Skeletal muscle tissue (tissue), 4 donors: Measurements from ENCODE around the gene AKAP13. TPM values are rescaled to one million over a fixed set of nuclear protein-coding genes. Genes with fewer than 3 reads are reported as not detected.

Source experiments
- H3K27ac ChIP-seq: one replicate; pipeline ENCODE4 v1.7.0; 2013; ENCODE audit warnings: mild to moderate bottlenecking, low read depth, low read length, inconsistent platforms
- H3K27me3 ChIP-seq, 3 donors: one replicate each; pipeline ENCODE4 v1.7.0; 2013; ENCODE audit warnings: low read length in 3 of 3; ENCODE audit not compliant: control insufficient read depth in 3 of 3, insufficient read depth in 3 of 3
- H3K36me3 ChIP-seq, 3 donors: one replicate each; pipeline ENCODE4 v1.7.0; 2013; ENCODE audit warnings: low read length in 3 of 3; ENCODE audit not compliant: control insufficient read depth in 3 of 3, insufficient read depth in 3 of 3
- H3K4me1 ChIP-seq, 3 donors: one replicate each; pipeline ENCODE4 v1.7.0; 2013; ENCODE audit warnings: low read length in 3 of 3, mild to moderate bottlenecking in 3 of 3; ENCODE audit not compliant: control insufficient read depth in 3 of 3, insufficient read depth in 3 of 3
- H3K4me3 ChIP-seq, 3 donors: one replicate each; pipeline ENCODE4 v1.7.0; 2013; ENCODE audit warnings: low read length in 3 of 3
- H3K9ac ChIP-seq, 3 donors: one replicate each; pipeline ENCODE4 v1.7.0; 2013; ENCODE audit warnings: low read length in 3 of 3, mild to moderate bottlenecking in 3 of 3, moderate library complexity in 2 of 3, low read depth in 1 of 3
- H3K9me3 ChIP-seq, 3 donors: one replicate each; pipeline ENCODE4 v1.7.0; 2013; ENCODE audit warnings: low read length in 3 of 3; ENCODE audit not compliant: control insufficient read depth in 3 of 3
- total RNA-seq: library from RNA; depleted of rRNA; stranded (reverse); fragments of >200 nt; gene quantifications from one replicate; pipeline ENCODE4 v1.2.3, GENCODE V29; 2014
- donor health status: Osteomylitis.

AKAP13 gene
- total RNA-seq, 1 donor from 2014 or later, result 129 TPM

DNA sequence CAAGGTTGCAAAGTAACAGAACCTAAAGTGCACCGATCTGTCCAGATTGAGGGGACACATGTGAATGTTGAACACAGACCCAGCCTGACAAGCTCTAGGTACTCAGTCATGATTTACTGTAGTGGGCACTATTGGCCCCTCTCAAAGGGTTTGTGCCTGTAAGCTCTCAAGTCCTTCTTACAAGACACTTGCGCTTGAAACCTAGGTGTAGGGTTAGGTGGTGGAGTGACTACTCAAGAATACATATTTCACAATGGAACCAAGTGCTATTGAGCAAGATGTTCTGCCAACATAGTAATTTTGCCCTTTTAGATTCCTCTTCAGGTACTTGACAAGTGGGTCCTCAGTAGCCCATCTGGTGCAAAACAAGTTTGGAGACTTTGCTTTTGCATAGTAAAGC lies 169.9 kb downstream of the AKAP13 start:
- H3K27ac ChIP-seq, result no peak overlapping the region
- H3K9ac ChIP-seq, result no peak overlapping the region
- no peaks in the 10 kb centered on the region for H3K9me3 ChIP-seq
- no peaks in the 10 kb centered on the region for H3K36me3 ChIP-seq
- no peaks in the 10 kb centered on the region for H3K4me1 ChIP-seq
- no peak overlapping the region for H3K4me3 ChIP-seq
- no peaks in the 10 kb centered on the region for H3K27me3 ChIP-seq

DNA sequence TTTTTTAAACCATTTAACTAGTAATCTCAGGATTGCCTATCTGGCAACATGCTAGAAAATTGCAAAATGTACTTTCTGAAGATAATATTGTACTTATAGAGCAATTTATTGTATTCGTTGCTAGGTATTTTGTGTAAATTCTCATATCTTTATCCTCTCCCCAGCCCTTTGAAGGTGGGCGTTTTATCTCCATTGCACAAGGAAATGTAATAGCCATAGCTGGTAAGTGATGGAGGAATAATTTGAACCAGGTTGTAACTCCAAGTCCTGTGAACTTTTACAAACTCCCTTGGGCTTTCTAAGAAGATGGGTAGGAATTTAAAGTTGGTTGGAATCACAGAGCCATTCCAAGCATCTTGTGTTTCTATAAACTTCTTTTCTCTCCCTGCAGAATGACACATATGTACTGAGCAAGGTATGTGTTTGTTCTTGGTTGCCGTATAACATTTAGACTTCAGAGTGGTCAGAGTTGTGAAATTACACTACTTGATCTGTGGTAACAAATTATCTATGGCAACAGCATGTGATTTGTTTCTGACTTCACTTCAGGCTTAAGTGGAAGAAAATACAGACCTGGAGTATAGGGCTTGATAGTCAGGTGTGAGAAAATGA lies 170.9 kb downstream of the AKAP13 start:
- Histone ChIP-seq H3K4me3 (no peak overlapping the region), H3K27me3 (no peaks in the 10 kb centered on the region), H3K27ac (no peak overlapping the region), H3K9ac (no peak overlapping the region), H3K36me3 (no peaks in the 10 kb centered on the region), H3K4me1 (no peaks in the 10 kb centered on the region), H3K9me3 (no peaks in the 10 kb centered on the region)

DNA sequence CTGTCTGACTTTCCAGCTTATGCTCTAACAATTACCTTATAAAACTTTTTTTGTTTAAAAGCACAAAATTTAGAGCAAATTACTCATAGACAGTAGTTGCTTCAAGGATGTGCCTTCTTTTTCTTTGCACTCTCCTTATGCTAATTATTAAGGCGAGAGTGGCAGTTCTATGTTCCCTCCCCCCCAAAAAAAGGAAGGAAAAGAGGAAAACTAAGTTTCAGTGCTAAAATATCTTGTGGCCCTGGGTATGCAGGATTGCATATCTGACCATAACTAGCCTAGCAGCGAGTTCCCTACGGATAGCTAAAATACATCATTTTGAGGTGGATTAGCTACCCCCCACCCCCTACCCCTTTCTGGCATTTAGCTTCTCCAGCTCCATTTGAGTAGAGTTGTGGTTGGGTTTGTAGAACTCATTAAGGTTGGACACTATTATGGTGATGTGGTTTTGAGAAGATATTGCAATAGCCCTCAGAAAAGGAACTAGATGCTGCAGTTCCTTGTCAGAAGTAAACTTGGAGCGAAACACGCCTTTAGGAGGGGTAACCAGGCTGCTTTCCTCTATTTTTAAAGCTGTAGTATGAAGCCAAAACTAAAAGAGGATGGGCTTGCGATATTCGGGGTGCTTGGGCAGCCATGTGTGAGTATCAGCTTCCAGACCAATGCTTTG lies 174.6 kb downstream of the AKAP13 start:
- Histone ChIP-seq H3K36me3 (peaks cover 0 to 4% (median 0%) of the 10 kb centered on the region in 3 donors), H3K4me1 (no peaks in the 10 kb centered on the region), H3K9ac (no peak overlapping the region), H3K27me3 (no peaks in the 10 kb centered on the region), H3K4me3 (no peak overlapping the region), H3K9me3 (no peaks in the 10 kb centered on the region), H3K27ac (no peak overlapping the region)

DNA sequence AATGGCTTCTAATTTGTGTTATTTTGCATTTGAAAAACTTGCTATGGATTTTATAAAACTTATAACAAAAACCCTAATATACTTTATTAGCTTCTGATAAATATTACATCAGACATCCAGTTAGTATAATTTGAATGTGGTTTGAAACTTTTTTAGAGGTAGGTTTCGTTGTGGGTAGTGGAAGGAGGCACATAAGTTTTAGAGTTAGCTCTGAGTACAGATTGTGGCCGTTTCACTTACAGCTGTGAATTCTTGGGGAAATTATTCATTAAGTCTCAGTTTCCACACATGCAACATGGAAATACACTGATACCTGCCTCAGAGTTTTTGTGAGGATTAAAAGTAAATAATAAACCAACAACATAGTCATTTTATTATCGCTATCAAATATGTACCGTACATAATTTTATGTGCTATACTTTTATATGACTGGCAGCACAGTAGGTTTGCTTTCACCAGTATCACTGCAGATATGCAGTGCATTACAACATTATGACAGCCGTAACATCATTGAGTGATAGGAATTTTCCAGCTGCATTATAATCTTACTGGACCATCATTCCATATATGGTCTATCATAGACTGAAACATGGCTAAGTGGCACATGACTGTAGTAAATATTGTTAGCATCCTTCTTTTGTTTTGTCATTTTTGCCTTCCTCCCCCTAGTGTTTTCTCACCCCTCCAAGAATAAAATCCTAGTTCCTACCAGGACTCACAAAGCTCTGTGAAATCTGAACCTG lies 175.6 kb downstream of the AKAP13 start:
- Histone ChIP-seq H3K9ac (no peak overlapping the region), H3K36me3 (peaks cover 0 to 4% (median 0%) of the 10 kb centered on the region in 3 donors), H3K4me1 (no peaks in the 10 kb centered on the region), H3K9me3 (no peaks in the 10 kb centered on the region), H3K27me3 (no peaks in the 10 kb centered on the region), H3K4me3 (no peak overlapping the region), H3K27ac (no peak overlapping the region)

DNA sequence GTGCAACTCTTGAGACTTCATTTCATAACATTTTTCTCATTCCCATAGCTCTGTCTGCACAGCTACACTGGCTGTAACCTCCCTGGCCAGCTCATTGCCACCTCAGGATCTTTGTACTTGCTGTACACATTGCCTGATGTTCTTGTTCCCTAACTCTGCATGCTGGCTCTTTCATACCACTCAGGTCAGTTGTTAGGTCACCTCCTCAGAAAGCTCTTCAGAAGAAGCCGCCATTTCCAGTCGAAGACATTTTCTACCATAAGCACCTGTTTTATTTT lies 176.2 kb downstream of the AKAP13 start:
- Histone ChIP-seq H3K27me3 (no peaks in the 10 kb centered on the region), H3K9ac (no peak overlapping the region), H3K4me3 (no peak overlapping the region), H3K36me3 (peaks cover 0 to 4% (median 0%) of the 10 kb centered on the region in 3 donors), H3K9me3 (no peaks in the 10 kb centered on the region), H3K4me1 (no peaks in the 10 kb centered on the region), H3K27ac (no peak overlapping the region)

DNA sequence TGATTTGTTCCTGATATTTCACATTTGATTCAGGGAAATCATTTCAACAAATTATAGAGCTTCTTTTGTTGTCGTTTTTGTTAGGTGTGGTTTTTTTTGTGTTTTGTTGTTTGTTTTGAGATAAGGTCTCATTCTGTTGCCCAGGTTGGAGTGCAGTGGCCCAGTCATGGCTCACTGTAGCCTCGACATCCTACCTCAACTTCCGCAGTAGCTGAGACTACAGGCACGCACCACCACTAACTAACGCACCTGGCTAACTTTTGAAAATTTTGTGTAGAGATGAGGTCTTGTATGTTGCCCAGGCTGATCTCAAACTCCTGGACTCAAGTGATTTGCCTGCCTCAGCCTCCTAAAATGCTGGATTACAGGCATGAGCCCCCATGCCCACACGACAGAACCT lies 177.0 kb downstream of the AKAP13 start:
- no peaks in the 10 kb centered on the region for H3K27me3 ChIP-seq
- H3K9me3 ChIP-seq, result no peaks in the 10 kb centered on the region
- no peak overlapping the region for H3K27ac ChIP-seq
- H3K9ac ChIP-seq, result no peak overlapping the region
- no peak overlapping the region for H3K4me3 ChIP-seq
- H3K36me3 ChIP-seq, result peaks cover 0 to 4% (median 0%) of the 10 kb centered on the region in 3 donors
- H3K4me1 ChIP-seq, result no peaks in the 10 kb centered on the region

DNA sequence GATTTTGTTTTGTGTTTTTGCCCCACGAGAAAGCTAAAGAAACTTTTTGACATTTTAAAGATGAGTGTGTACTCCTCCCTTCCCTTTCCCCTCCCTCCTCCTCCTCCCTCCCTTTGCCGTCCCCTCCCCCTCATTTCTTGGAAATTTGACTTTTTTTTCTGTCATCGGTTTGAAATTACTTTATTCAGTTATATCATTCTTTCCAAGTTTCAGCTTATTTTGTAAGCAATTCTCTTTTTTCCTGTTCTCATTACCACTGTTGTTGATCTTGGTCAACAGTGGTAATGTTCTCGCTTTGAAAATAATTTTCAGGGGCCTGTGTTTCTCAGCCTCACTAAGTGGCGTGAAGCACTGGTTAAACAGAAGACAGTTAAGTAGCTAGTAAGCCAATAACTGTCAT lies 178.4 kb downstream of the AKAP13 start:
- no peak overlapping the region for H3K4me3 ChIP-seq
- H3K9me3 ChIP-seq, result no peaks in the 10 kb centered on the region
- peaks cover 0 to 4% (median 0%) of the 10 kb centered on the region in 3 donors for H3K36me3 ChIP-seq
- H3K27me3 ChIP-seq, result no peaks in the 10 kb centered on the region
- no peak overlapping the region for H3K9ac ChIP-seq
- no peaks in the 10 kb centered on the region for H3K4me1 ChIP-seq
- no peak overlapping the region for H3K27ac ChIP-seq

DNA sequence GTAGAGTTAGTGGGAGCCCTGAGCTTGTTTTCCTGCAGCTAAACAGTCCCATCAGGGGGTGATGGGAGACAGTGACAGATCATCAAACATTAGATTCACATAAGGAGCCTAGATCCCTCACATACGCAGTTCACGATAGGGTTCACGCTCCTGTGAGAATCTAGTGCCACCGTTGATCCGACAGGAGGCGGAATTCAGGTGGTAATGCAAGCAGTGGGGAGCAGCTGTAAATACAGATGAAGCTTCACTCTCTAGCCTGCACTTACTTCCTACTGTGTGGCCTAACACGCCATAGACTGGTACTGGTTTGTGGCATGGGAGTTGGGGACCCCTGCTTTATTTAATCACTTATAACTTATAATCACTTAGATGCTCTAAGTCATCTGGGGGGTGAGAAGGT lies 179.1 kb downstream of the AKAP13 start:
- no peak overlapping the region for H3K9ac ChIP-seq
- H3K27me3 ChIP-seq, result no peaks in the 10 kb centered on the region
- no peaks in the 10 kb centered on the region for H3K4me1 ChIP-seq
- no peak overlapping the region for H3K4me3 ChIP-seq
- peaks cover 0 to 4% (median 0%) of the 10 kb centered on the region in 3 donors for H3K36me3 ChIP-seq
- no peaks in the 10 kb centered on the region for H3K9me3 ChIP-seq
- no peak overlapping the region for H3K27ac ChIP-seq

DNA sequence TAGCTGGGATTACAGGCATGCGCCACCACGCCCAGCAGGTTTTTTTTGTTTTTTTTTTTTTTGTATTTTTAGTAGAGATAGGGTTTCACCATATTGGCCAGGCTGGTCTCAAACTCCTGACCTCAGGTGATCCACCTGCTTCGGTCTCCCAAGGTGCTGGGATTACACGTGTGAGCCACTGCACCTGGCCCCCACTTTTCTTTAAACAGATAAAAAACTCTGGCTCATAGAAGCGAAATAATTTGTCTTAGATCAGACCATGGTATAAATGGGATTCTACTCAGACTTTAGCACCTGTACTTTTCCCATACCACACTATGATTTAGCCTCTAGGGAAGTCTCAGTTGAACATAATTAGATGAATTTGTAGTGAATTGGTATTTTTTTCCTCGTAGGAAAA lies 182.4 kb downstream of the AKAP13 start:
- H3K36me3 ChIP-seq, result no peaks in the 10 kb centered on the region
- H3K27ac ChIP-seq, result no peak overlapping the region
- H3K4me1 ChIP-seq, result no peaks in the 10 kb centered on the region
- no peaks in the 10 kb centered on the region for H3K27me3 ChIP-seq
- no peak overlapping the region for H3K9ac ChIP-seq
- no peaks in the 10 kb centered on the region for H3K9me3 ChIP-seq
- H3K4me3 ChIP-seq, result no peak overlapping the region

DNA sequence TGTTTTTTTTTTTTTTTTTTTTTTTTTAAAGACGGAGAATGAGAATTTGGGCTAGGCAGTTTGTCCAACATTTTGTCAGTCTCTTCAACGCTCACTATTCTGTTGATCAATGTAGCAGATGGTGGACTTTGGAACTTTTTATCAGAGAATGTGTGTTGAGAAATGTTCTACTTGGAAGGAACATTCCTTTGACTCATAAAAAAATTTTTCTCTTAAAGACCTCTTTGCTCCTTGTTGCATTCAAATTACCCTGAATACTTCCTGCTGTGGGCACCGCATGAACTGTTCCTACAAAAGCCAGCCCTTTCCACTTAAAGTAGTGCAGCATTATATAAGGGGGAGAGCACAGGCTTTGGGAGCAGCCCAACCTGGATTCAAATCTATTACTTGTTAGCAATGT lies 182.9 kb downstream of the AKAP13 start:
- H3K36me3 ChIP-seq, result no peaks in the 10 kb centered on the region
- H3K27me3 ChIP-seq, result no peaks in the 10 kb centered on the region
- no peak overlapping the region for H3K9ac ChIP-seq
- no peaks in the 10 kb centered on the region for H3K4me1 ChIP-seq
- H3K9me3 ChIP-seq, result no peaks in the 10 kb centered on the region
- no peak overlapping the region for H3K27ac ChIP-seq
- no peak overlapping the region for H3K4me3 ChIP-seq
